ENCODE data around the gene B3GALNT2. TPM values are rescaled to one million over a fixed set of nuclear protein-coding genes. Genes with fewer than 3 reads are reported as not detected.

B3GALNT2 gene
- total RNA-seq, 1 donor: 43.0 TPM

- H3K4me3 ChIP-seq (ENCODE audit: low read depth, low read length): no peak overlapping the region
- TF ChIP-seq, protein P1, sequence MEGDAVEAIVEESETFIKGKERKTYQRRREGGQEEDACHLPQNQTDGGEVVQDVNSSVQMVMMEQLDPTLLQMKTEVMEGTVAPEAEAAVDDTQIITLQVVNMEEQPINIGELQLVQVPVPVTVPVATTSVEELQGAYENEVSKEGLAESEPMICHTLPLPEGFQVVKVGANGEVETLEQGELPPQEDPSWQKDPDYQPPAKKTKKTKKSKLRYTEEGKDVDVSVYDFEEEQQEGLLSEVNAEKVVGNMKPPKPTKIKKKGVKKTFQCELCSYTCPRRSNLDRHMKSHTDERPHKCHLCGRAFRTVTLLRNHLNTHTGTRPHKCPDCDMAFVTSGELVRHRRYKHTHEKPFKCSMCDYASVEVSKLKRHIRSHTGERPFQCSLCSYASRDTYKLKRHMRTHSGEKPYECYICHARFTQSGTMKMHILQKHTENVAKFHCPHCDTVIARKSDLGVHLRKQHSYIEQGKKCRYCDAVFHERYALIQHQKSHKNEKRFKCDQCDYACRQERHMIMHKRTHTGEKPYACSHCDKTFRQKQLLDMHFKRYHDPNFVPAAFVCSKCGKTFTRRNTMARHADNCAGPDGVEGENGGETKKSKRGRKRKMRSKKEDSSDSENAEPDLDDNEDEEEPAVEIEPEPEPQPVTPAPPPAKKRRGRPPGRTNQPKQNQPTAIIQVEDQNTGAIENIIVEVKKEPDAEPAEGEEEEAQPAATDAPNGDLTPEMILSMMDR (IDR thresholded peaks at IDR 0.05; ENCODE audit: insufficient read depth, low read length): no peak
- DNase-seq (ENCODE audit: low read depth): no peak
These were observed 63.0 kb downstream of the B3GALNT2 start for GRCh38 chr1:235441159-235441685.

- no peak overlapping the region for H3K4me3 ChIP-seq (ENCODE audit: low read depth, low read length)
- no peak for DNase-seq (ENCODE audit: low read depth)
- TF ChIP-seq, protein P1 (IDR thresholded peaks at IDR 0.05; ENCODE audit: insufficient read depth, low read length): no peak
These were observed 70.3 kb downstream of the B3GALNT2 start for GRCh38 chr1:235434001-235434400.

GRCh38 chr1:235430991-235431390 lies 73.3 kb downstream of the B3GALNT2 start:
- DNase-seq (ENCODE audit: low read depth): peak; percentile 30

DNA sequence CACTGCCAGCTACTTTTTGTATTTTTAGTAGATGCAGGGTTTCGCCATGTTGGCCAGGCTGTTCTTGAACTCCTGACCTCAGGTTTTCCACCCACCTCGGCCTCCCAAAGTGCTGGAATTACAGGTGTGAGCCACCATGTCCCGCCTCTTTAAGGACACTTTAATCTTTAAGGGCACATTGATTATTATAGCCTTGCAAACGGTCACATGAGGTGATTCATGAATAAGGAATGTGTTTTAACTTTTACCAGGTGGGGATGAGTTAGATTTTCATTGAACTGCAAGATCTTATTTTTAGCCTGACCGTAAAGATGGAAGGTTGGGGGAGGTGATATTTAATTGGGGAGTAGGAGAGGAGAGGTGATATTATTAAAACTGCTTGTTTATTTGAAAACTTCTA lies 75.1 kb downstream of the B3GALNT2 start:
- DNase-seq (ENCODE audit: low read depth): no peak
- TF ChIP-seq, protein P1 (IDR thresholded peaks at IDR 0.05; ENCODE audit: insufficient read depth, low read length): no peak
- no peak overlapping the region for H3K4me3 ChIP-seq (ENCODE audit: low read depth, low read length)

More at GRCh38 chr1:235430991-235431390, 73.3 kb downstream of the B3GALNT2 start:
- TF ChIP-seq, protein P1 (IDR thresholded peaks at IDR 0.05; ENCODE audit: insufficient read depth, low read length): no peak
- no peak overlapping the region for H3K4me3 ChIP-seq (ENCODE audit: low read depth, low read length)

DNA sequence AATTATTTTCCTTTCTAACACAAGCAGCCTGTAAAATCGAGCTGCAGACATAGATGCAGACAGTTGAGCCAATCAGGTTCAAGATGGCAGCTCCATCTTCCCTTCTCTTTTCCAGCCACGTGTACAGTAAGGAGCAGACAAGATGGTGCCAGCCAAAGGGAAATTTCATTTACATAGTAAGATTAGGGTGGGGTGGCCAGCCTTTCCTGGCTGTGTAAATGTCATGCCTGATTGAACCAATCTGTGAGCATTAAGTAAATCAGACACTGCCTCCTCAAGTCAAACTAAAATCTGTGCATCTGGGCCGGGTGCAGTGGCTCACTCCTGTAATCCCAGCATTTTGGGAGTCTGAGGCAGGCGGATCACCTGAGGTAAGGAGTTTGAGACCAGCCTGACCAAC lies 76.8 kb downstream of the B3GALNT2 start:
- H3K4me3 ChIP-seq (ENCODE audit: low read depth, low read length): no peak overlapping the region
- no peak for DNase-seq (ENCODE audit: low read depth)
- TF ChIP-seq, protein P1 (IDR thresholded peaks at IDR 0.05; ENCODE audit: insufficient read depth, low read length): no peak

- DNase-seq (ENCODE audit: low read depth): no peak
- TF ChIP-seq, protein P1 (IDR thresholded peaks at IDR 0.05; ENCODE audit: insufficient read depth, low read length): no peak
- H3K4me3 ChIP-seq (ENCODE audit: low read depth, low read length): no peak overlapping the region
These were observed 77.6 kb downstream of the B3GALNT2 start for GRCh38 chr1:235426680-235427079.

GRCh38 chr1:235426143-235426542 lies 78.1 kb downstream of the B3GALNT2 start:
- TF ChIP-seq, protein P1 (IDR thresholded peaks at IDR 0.05; ENCODE audit: insufficient read depth, low read length): no peak
- no peak for DNase-seq (ENCODE audit: low read depth)
- no peak overlapping the region for H3K4me3 ChIP-seq (ENCODE audit: low read depth, low read length)

All from fibroblast of the aortic adventitia (primary cell).